Measurements from ENCODE around the gene ZNF408. TPM values are rescaled to one million over a fixed set of nuclear protein-coding genes. Genes with fewer than 3 reads are reported as not detected.

ZNF408 gene
- total and polyA plus RNA-seq, 2 donors (not counting 3 experiments of a cell fraction or from before 2014, with no cell fraction given): 7.8 to 10.9 TPM

GRCh38 chr11:46672381-46672839 lies 28.4 kb upstream of the ZNF408 start:
- no peaks in the 10 kb centered on the region for H3K4me1 ChIP-seq (ENCODE audit: control insufficient read depth, extremely low read depth, insufficient read depth, low read length)
- FAIRE-seq: no peak
- no peaks in the 10 kb centered on the region for H3K9me1 ChIP-seq (replicated peaks; ENCODE audit: control insufficient read depth, extremely low read depth, insufficient read depth, low read length)
- H3K4me3 ChIP-seq (replicated peaks in 1 of 3; ENCODE audit: insufficient read depth in 1 of 3, low read depth in 1 of 3, low read length in 3 of 3): no peak overlapping the region
- no peak overlapping the region for H2AFZ ChIP-seq (ENCODE audit: low read depth, low read length)
- H4K20me1 ChIP-seq (replicated peaks; ENCODE audit: control insufficient read depth, extremely low read depth, insufficient read depth, low read length): no peaks in the 10 kb centered on the region
- no peak overlapping the region for H3K27ac ChIP-seq (ENCODE audit: insufficient read depth, low read depth, low read length)
- H3K9me3 ChIP-seq (replicated peaks; ENCODE audit: control insufficient read depth, insufficient read depth, low read length): no peaks in the 10 kb centered on the region
- peaks cover 13 to 37% of the 10 kb centered on the region in 2 experiments for H3K36me3 ChIP-seq (ENCODE audit: control insufficient read depth in 2 of 2, extremely low read depth in 1 of 2, insufficient read depth in 2 of 2, low read length in 2 of 2)
- ChIA-PET CTCF (no interaction called here), POLR2A (no interaction called here)
- no peaks in the 10 kb centered on the region for H3K27me3 ChIP-seq (ENCODE audit: control insufficient read depth in 2 of 2, insufficient read depth in 2 of 2, low read length in 2 of 2)
- intact Hi-C loops (cut with micrococcal nuclease): no loop called here
- BruUV-seq (replicated peaks): TSS peak; percentile 31
- no peak overlapping the region for H3K9ac ChIP-seq (replicated peaks; ENCODE audit: extremely low read depth, insufficient read depth, low read length)
- dilution Hi-C loops (cut with MboI; ENCODE audit: extremely low pct_ligation_motif_present, low sequenced_read_pairs): no loop called here
- H3K79me2 ChIP-seq (ENCODE audit: control insufficient read depth, insufficient read depth, low read length): no peaks in the 10 kb centered on the region
- H3K4me2 ChIP-seq (ENCODE audit: insufficient read depth, low read length): no peak overlapping the region
- TF ChIP-seq MYC (IDR thresholded peaks at IDR 0.05; ENCODE audit: low read depth, low read length) (no peak), EZH2 (IDR thresholded peaks at IDR 0.05; ENCODE audit: borderline replicate concordance, low read depth, low read length, severe bottlenecking) (no peak), GATA2 (IDR thresholded peaks at IDR 0.05; ENCODE audit: insufficient read depth, insufficient read length, low read depth, low read length) (no peak), CTCF (IDR thresholded peaks at IDR 0.05; ENCODE audit: extremely low read depth in 1 of 2, insufficient read depth in 1 of 2, low read depth in 1 of 2, low read length in 2 of 2) (no peak), FOS (IDR thresholded peaks at IDR 0.05; ENCODE audit: borderline replicate concordance, insufficient read depth, low read length) (no peak), POLR2AphosphoS5 (IDR thresholded peaks at IDR 0.05; ENCODE audit: insufficient read depth, low read depth, low read length) (no peak), JUN (IDR thresholded peaks at IDR 0.05; ENCODE audit: borderline replicate concordance, insufficient read depth, insufficient read length, low read depth) (no peak), POLR2A (IDR thresholded peaks at IDR 0.05; ENCODE audit: low read depth, low read length) (no peak)
- TF ChIP-seq, protein P1, sequence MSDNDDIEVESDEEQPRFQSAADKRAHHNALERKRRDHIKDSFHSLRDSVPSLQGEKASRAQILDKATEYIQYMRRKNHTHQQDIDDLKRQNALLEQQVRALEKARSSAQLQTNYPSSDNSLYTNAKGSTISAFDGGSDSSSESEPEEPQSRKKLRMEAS (IDR thresholded peaks at IDR 0.05; ENCODE audit: insufficient read depth, insufficient read length): no peak
- DNase-seq (ENCODE audit: low read depth, low spot score): no peak

All from endothelial cell of umbilical vein (primary cell).